MM.1S (cell line): ENCODE data around the gene ABTB2.

Source experiments
- DNase-seq: peaks from one replicate; pipeline ENCODE4 v3.0.0-alpha.2; 2015
- H2AFZ ChIP-seq: fragments of 300-600 bp; sonication (generic); 2 replicates; pipeline ENCODE4 v1.6.0; 2016; ENCODE audit warnings: antibody characterized with exemption, low read length
- H3F3A ChIP-seq: fragments of 300-600 bp; sonication (generic); 2 replicates; pipeline ENCODE4 v1.6.1; 2016; ENCODE audit warnings: mild to moderate bottlenecking, antibody characterized with exemption, low read length, moderate library complexity, mixed read lengths; ENCODE audit not compliant: insufficient read depth
- H3K27ac ChIP-seq: fragments of 300-600 bp; sonication (generic); 2 replicates; pipeline ENCODE4 v1.5.1; 2016; ENCODE audit warnings: mild to moderate bottlenecking, low read length
- H3K27me3 ChIP-seq: fragments of 300-600 bp; sonication (generic); replicated peaks from 2 replicates; pipeline ENCODE4 v1.6.0; 2016; ENCODE audit warnings: low read length; ENCODE audit not compliant: insufficient read depth
- H3K36me3 ChIP-seq: fragments of 300-600 bp; sonication (generic); replicated peaks from 2 replicates; pipeline ENCODE4 v1.6.1; 2016; ENCODE audit warnings: mild to moderate bottlenecking, low read length, mixed read lengths; ENCODE audit not compliant: insufficient read depth
- H3K4me1 ChIP-seq: fragments of 300-600 bp; sonication (generic); 2 replicates; pipeline ENCODE4 v1.6.1; 2016; ENCODE audit warnings: low read length, mixed read lengths
- H3K4me2 ChIP-seq: fragments of 300-600 bp; sonication (generic); 2 replicates; pipeline ENCODE4 v1.6.0; 2016; ENCODE audit warnings: low read depth, low read length
- H3K4me3 ChIP-seq: fragments of 300-600 bp; sonication (generic); 2 replicates; pipeline ENCODE4 v1.5.1; 2016; ENCODE audit warnings: low read length, mixed read lengths
- H3K79me2 ChIP-seq: fragments of 300-600 bp; sonication (generic); 2 replicates; pipeline ENCODE4 v1.6.1; 2016; ENCODE audit warnings: mixed run types, low read length, mixed read lengths
- H3K9ac ChIP-seq: fragments of 300-600 bp; sonication (generic); 2 replicates; pipeline ENCODE4 v1.6.1; 2016; ENCODE audit warnings: low read length, mixed read lengths
- H3K9me2 ChIP-seq: fragments of 300-600 bp; sonication (generic); replicated peaks from 2 replicates; pipeline ENCODE4 v1.6.1; 2016; ENCODE audit warnings: mild to moderate bottlenecking, low read length, mixed read lengths; ENCODE audit not compliant: insufficient read depth
- H3K9me3 ChIP-seq: fragments of 300-600 bp; sonication (generic); replicated peaks from 2 replicates; pipeline ENCODE4 v1.6.1; 2016; ENCODE audit warnings: mild to moderate bottlenecking, low read length, mixed read lengths; ENCODE audit not compliant: insufficient read depth
- H4K20me1 ChIP-seq: fragments of 300-600 bp; sonication (generic); 2 replicates; pipeline ENCODE4 v1.6.1; 2016; ENCODE audit warnings: mild to moderate bottlenecking, low read length, moderate library complexity, mixed read lengths; ENCODE audit not compliant: insufficient read depth
- EZH2 ChIP-seq: fragments of 300-600 bp; sonication (generic); optimal IDR thresholded peaks from 2 replicates; pipeline ENCODE3; 2017; ENCODE audit warnings: low read depth, mild to moderate bottlenecking, antibody characterized with exemption, low read length, mixed read lengths
- EZH2phosphoT487 ChIP-seq: fragments of 300-600 bp; sonication (generic); IDR thresholded peaks from 2 replicates; pipeline ENCODE4 v1.6.1; 2018; ENCODE audit warnings: antibody characterized with exemption, low read length
- TF ChIP-seq, protein P1 (sequence below): fragments of 300-600 bp; sonication (generic); IDR thresholded peaks from 2 replicates; pipeline ENCODE4 v1.5.1; 2016; ENCODE audit warnings: antibody characterized with exemption, low read length, mixed read lengths

ABTB2 gene

DNA sequence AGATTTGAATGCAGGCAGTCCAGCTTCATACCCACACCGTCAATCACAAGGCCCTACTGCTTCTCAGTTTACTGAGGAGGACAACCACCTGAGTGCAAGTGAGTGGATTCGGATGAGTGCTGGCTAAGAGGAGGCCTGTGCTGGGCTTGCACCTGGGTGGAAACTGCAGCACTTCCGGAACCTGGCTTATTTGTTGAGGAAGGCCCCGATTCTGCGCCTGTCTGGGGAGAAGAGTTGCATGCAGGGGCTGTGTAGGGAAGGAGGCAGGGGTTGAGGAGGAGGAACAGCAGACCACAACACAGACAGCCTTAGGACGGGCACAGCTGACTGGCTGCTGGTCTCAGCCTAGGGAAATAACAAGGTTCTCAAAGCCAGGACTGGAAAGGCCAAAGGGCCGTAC, 20.8 kb downstream of the ABTB2 start:
- H3K9me3 ChIP-seq, result no peaks in the 10 kb centered on the region
- no peak overlapping the region for H3K4me2 ChIP-seq
- no peak for DNase-seq
- no peaks in the 10 kb centered on the region for H4K20me1 ChIP-seq
- TF ChIP-seq EZH2 (no peak), EZH2phosphoT487 (no peak)
- TF ChIP-seq, protein P1, sequence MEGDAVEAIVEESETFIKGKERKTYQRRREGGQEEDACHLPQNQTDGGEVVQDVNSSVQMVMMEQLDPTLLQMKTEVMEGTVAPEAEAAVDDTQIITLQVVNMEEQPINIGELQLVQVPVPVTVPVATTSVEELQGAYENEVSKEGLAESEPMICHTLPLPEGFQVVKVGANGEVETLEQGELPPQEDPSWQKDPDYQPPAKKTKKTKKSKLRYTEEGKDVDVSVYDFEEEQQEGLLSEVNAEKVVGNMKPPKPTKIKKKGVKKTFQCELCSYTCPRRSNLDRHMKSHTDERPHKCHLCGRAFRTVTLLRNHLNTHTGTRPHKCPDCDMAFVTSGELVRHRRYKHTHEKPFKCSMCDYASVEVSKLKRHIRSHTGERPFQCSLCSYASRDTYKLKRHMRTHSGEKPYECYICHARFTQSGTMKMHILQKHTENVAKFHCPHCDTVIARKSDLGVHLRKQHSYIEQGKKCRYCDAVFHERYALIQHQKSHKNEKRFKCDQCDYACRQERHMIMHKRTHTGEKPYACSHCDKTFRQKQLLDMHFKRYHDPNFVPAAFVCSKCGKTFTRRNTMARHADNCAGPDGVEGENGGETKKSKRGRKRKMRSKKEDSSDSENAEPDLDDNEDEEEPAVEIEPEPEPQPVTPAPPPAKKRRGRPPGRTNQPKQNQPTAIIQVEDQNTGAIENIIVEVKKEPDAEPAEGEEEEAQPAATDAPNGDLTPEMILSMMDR, result no peak
- H3K36me3 ChIP-seq, result no peaks in the 10 kb centered on the region
- no peak overlapping the region for H2AFZ ChIP-seq
- no peaks in the 10 kb centered on the region for H3K27me3 ChIP-seq
- no peaks in the 10 kb centered on the region for H3K79me2 ChIP-seq
- no peaks in the 10 kb centered on the region for H3K4me1 ChIP-seq
- H3K9ac ChIP-seq, result no peak overlapping the region
- no peak overlapping the region for H3K4me3 ChIP-seq
- H3K27ac ChIP-seq, result no peak overlapping the region
- no peaks in the 10 kb centered on the region for H3K9me2 ChIP-seq
- no peaks in the 10 kb centered on the region for H3F3A ChIP-seq

DNA sequence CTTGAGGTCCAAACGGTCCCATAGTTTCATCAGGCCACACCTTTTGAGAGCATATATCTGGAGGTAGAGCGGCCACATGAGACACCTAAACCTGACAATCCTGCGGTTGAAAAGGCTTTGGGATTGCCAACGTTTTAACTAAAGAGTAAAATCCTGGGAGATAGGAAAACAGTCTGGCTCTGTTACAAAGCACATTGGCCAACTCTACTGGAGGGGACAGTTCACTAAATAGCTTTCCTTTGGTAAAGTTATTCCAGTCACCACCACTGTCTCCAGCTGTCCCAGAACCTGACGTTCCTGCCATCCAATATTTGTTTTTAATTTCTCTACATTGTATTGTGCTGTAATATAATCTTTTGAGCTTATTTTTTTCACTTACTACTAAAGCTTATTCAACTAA, 22.0 kb downstream of the ABTB2 start:
- TF ChIP-seq, protein P1, result no peak
- TF ChIP-seq EZH2phosphoT487 (no peak), EZH2 (no peak)
- Histone ChIP-seq H3K9me3 (no peaks in the 10 kb centered on the region), H3K9ac (no peak overlapping the region), H3K79me2 (no peaks in the 10 kb centered on the region), H3K9me2 (no peaks in the 10 kb centered on the region), H4K20me1 (no peaks in the 10 kb centered on the region), H3K36me3 (no peaks in the 10 kb centered on the region), H3K4me3 (no peak overlapping the region), H2AFZ (no peak overlapping the region), H3K4me2 (no peak overlapping the region), H3K27ac (no peak overlapping the region), H3K27me3 (no peaks in the 10 kb centered on the region), H3K4me1 (no peaks in the 10 kb centered on the region), H3F3A (no peaks in the 10 kb centered on the region)
- no peak for DNase-seq

DNA sequence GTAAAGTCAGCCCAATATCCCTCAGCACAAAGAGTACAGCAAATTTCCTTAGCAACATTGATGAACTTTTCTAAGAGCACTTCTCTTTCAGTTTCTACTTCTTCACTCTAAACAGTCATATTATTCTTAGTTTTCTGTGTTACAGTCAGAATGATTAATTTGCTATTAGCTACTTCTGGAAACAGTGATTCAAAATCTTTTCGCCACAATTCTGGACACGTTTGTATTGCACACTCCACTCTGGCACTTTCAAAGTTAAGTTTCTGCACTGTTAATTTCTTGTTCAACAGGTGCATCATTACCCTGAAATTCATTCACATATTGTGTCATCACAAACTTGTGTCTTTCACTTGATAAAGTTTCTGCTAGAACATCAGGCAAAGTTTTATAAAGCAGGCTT, 22.5 kb downstream of the ABTB2 start:
- Histone ChIP-seq H3K4me2 (no peak overlapping the region), H3K79me2 (no peaks in the 10 kb centered on the region), H3F3A (no peaks in the 10 kb centered on the region), H4K20me1 (no peaks in the 10 kb centered on the region), H3K27ac (no peak overlapping the region), H3K36me3 (no peaks in the 10 kb centered on the region), H2AFZ (no peak overlapping the region), H3K9ac (no peak overlapping the region), H3K9me3 (no peaks in the 10 kb centered on the region), H3K4me3 (no peak overlapping the region), H3K9me2 (no peaks in the 10 kb centered on the region), H3K27me3 (no peaks in the 10 kb centered on the region), H3K4me1 (no peaks in the 10 kb centered on the region)
- no peak for DNase-seq
- TF ChIP-seq, protein P1, result no peak
- TF ChIP-seq EZH2phosphoT487, result no peak
- no peak for TF ChIP-seq EZH2
